Measurements from ENCODE around the gene TIMM17B. TPM values are rescaled to one million over a fixed set of nuclear protein-coding genes. Genes with fewer than 3 reads are reported as not detected.

The TIMM17B gene
- total RNA-seq, 1 experiment from 2014 or later, result 86.1 TPM

GRCh38 chrX:48893556-48894348 lies 3.8 kb downstream of the TIMM17B start:
- H3K9me3 Mint-ChIP-seq (ENCODE audit: low read depth, unreplicated experiment), result no peaks in the 10 kb centered on the region
- no peak overlapping the region for H3K4me3 Mint-ChIP-seq (ENCODE audit: low read depth, unreplicated experiment)
- CTCF ChIA-PET, result no interaction called here
- BruUV-seq (replicated peaks), result no TSS peak
- peaks cover 66% of the 10 kb centered on the region for H3K36me3 Mint-ChIP-seq (ENCODE audit: insufficient read depth, unreplicated experiment)
- intact Hi-C loops (cut with micrococcal nuclease; ENCODE audit: unreplicated experiment), result loop anchor here (10.0 kb wide), 1 partner anchor 59 kb away; the partner anchor contains the start of gene PCSK1N
- H3K27me3 Mint-ChIP-seq (ENCODE audit: unreplicated experiment), result no peaks in the 10 kb centered on the region
- H3K4me1 Mint-ChIP-seq (ENCODE audit: low read depth, unreplicated experiment), result peaks cover 14% of the 10 kb centered on the region
- no peak for DNase-seq
- no peak overlapping the region for H3K27ac Mint-ChIP-seq (ENCODE audit: unreplicated experiment)
- TF ChIP-seq CTCF (IDR thresholded peaks at IDR 0.05; ENCODE audit: unreplicated experiment), result no peak

DNA sequence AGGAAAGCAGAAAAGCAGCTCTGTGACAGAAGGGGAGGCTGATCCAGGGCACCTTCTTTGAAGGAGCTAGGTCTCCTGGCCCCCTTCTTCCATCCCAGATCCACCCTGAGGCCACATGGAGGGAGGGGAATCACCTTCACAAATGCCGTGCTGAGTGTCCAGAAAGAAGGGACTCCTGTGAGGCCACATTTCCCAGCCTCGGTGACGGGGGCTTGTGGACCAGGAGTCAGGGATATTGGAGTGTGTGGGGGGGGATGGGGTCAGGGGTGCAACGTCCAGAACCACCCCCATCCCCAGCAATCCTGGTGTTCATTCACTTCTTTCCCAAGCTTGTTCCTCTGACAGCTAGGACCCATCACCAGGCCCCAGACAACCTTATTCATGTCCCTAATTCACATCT lies 4.7 kb downstream of the TIMM17B start:
- Mint-ChIP-seq H3K27ac (ENCODE audit: unreplicated experiment) (no peak overlapping the region), H3K4me3 (ENCODE audit: low read depth, unreplicated experiment) (no peak overlapping the region), H3K36me3 (ENCODE audit: insufficient read depth, unreplicated experiment) (peaks cover 57% of the 10 kb centered on the region), H3K9me3 (ENCODE audit: low read depth, unreplicated experiment) (no peaks in the 10 kb centered on the region), H3K27me3 (ENCODE audit: unreplicated experiment) (no peaks in the 10 kb centered on the region), H3K4me1 (ENCODE audit: low read depth, unreplicated experiment) (peaks cover 14% of the 10 kb centered on the region)
- BruUV-seq (replicated peaks), result no TSS peak
- intact Hi-C loops (cut with micrococcal nuclease; ENCODE audit: unreplicated experiment), result loop anchor here (10.0 kb wide), 1 partner anchor 58 kb away; the partner anchor contains the start of gene PCSK1N
- TF ChIP-seq CTCF (IDR thresholded peaks at IDR 0.05; ENCODE audit: unreplicated experiment), result no peak
- CTCF ChIA-PET, result no interaction called here
- DNase-seq, result no peak

DNA sequence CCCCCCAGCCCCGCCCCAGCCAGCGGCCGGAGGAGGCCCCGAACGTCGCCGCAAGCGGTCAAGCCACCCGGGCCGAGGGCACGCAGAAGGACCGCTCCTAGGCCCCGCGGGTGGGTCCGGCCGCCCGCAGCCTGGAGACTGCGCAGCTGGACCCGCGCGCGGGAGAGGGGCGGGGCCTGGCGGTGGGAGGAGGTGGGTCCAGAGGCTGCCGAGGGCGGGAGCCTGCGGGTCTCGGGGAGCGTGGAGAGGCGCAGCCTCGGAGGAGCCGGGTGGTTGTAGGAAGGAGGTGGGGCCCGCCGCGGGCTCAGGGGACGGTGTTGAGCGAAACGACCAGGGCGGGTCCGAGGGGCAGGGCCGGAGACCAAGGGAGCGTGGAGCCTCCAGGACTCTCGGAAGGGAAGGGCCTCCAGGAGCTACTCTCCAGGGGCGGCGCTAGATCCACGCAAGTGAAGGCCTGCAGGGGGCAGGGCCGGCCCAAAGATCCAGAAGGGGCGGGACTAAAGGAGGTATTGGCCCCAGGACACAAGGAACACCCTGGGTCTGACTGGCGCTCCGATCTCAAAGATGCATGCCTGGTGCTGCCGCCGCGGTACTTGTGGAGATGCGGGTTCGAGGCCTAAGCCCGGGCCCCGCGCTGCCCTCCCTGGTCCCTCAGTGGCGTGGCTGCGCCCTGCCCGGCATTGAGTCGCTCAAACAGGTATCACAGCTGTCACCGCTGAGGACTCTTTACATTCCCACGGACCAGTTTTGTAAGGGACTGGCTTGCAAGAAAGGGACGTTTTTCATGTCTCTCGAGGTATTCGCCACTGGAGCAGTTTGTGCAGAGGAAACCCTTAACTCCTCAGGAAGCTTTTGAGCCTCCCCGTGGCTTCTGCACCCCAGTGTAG lies 5.9 kb downstream of the TIMM17B start:
- Mint-ChIP-seq H3K4me3 (ENCODE audit: low read depth, unreplicated experiment) (peak overlapping the region; percentile 74), H3K27me3 (ENCODE audit: unreplicated experiment) (no peaks in the 10 kb centered on the region), H3K27ac (ENCODE audit: unreplicated experiment) (no peak overlapping the region), H3K9me3 (ENCODE audit: low read depth, unreplicated experiment) (no peaks in the 10 kb centered on the region), H3K36me3 (ENCODE audit: insufficient read depth, unreplicated experiment) (peaks cover 44% of the 10 kb centered on the region), H3K4me1 (ENCODE audit: low read depth, unreplicated experiment) (peaks cover 14% of the 10 kb centered on the region)
- DNase-seq, result peak; percentile 87
- CTCF ChIA-PET, result interaction anchor here (0.7 to 1.5 kb wide), 5 partner anchors 9 to 68 kb away, joined by 3 to 4 read pairs (median 3); no protein-coding TSS in a partner anchor
- TF ChIP-seq CTCF (IDR thresholded peaks at IDR 0.05; ENCODE audit: unreplicated experiment), result no peak
- BruUV-seq (replicated peaks), result no TSS peak
- intact Hi-C loops (cut with micrococcal nuclease; ENCODE audit: unreplicated experiment), result loop anchor here (10.0 kb wide), 1 partner anchor 57 kb away; the partner anchor contains the start of gene PCSK1N

DNA sequence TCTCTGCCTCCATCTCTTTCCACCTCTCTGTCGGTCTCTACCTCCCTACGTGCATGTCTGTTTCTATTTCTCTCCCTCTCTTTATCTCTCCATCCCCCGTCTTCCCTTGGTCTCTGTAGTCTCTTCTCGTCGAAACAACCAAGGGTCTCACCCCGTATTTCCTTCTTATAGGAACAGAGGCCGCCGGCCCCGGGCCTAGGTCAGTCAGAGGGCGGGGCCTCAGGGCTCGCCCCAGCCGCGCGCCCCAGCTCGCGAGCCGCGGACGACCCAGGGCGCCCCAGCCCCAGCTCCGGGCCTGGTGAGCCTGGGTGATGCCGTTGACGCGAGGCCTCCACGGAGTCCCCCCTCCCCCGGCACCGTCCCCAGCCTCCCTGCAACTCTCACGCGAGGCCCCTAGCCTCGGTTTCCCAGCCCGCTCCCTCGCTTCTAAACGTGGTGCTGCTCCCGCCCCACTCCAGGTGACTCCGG lies 6.6 kb downstream of the TIMM17B start:
- H3K27ac Mint-ChIP-seq (ENCODE audit: unreplicated experiment), result peak overlapping the region; percentile 69
- CTCF ChIA-PET, result interaction anchor here (0.7 to 1.5 kb wide), 5 partner anchors 9 to 67 kb away, joined by 3 to 4 read pairs (median 3); no protein-coding TSS in a partner anchor
- peaks cover 43% of the 10 kb centered on the region for H3K36me3 Mint-ChIP-seq (ENCODE audit: insufficient read depth, unreplicated experiment)

More for the DNA sequence above, 6.6 kb downstream of the TIMM17B start:
- Mint-ChIP-seq H3K9me3 (ENCODE audit: low read depth, unreplicated experiment) (no peaks in the 10 kb centered on the region), H3K4me3 (ENCODE audit: low read depth, unreplicated experiment) (peak overlapping the region; percentile 74), H3K4me1 (ENCODE audit: low read depth, unreplicated experiment) (peaks cover 14% of the 10 kb centered on the region), H3K27me3 (ENCODE audit: unreplicated experiment) (no peaks in the 10 kb centered on the region)
- no TSS peak for BruUV-seq (replicated peaks)
- no peak for DNase-seq
- intact Hi-C loops (cut with micrococcal nuclease; ENCODE audit: unreplicated experiment), result loop anchor here (10.0 kb wide), 1 partner anchor 56 kb away; the partner anchor contains the start of gene PCSK1N
- no peak for TF ChIP-seq CTCF (IDR thresholded peaks at IDR 0.05; ENCODE audit: unreplicated experiment)
